Measurements from ENCODE around the gene CDA. TPM values are rescaled to one million over a fixed set of nuclear protein-coding genes. Genes with fewer than 3 reads are reported as not detected.
A peak's percentile ranks its signal among the peaks of the same experiment; 100 is the strongest.

CDA gene
- total and polyA plus RNA-seq, 2 of the 8 experiments (the other 6 are each of a cell fraction or from before 2014, with no cell fraction given) = 4.4 to 11.3 TPM

- Histone ChIP-seq H2AK5ac (ENCODE audit: low read depth, low read length) (peak overlapping the region; percentile 17; the same call in 1 of the 2 replicates), H3K9me3 (ENCODE audit: insufficient read depth in 2 of 2, low read depth in 1 of 2, low read length in 1 of 2) (peaks cover 7 to 9% of the 10 kb centered on the region in 2 experiments; a peak in 1 of 4 replicates), H3K4me2 (ENCODE audit: insufficient read depth in 1 of 2, low read depth in 2 of 2, low read length in 2 of 2) (no peak overlapping the region), H3K4me1 (replicated peaks in 1 of 4; ENCODE audit: control insufficient read depth in 3 of 4, insufficient read depth in 4 of 4, low read length in 3 of 4) (peaks cover 0 to 7% (median 0%) of the 10 kb centered on the region in 4 experiments; a peak in 2 of 7 replicates), H3K36me3 (ENCODE audit: control insufficient read depth in 2 of 4, insufficient read depth in 4 of 4, low read length in 3 of 4) (peaks cover 0 to 2% (median 0%) of the 10 kb centered on the region in 4 experiments; a peak in 1 of 8 replicates), H4K20me1 (replicated peaks in 1 of 2; ENCODE audit: control insufficient read depth in 1 of 2, insufficient read depth in 2 of 2, low read length in 2 of 2) (no peaks in the 10 kb centered on the region), H2BK12ac (ENCODE audit: low read depth, low read length) (peak overlapping the region; percentile 76; the same call in 1 of the 2 replicates), H4K91ac (replicated peaks; ENCODE audit: insufficient read length, low read length) (peak overlapping the region; percentile 82), H3K23ac (ENCODE audit: insufficient read length) (no peak overlapping the region), H2BK120ac (replicated peaks; ENCODE audit: low read depth, low read length) (peak overlapping the region; percentile 14), H3K4me3 (ENCODE audit: extremely low read depth in 1 of 4, insufficient read depth in 2 of 4, low read depth in 3 of 4, low read length in 4 of 4) (no peak overlapping the region), H3K14ac (ENCODE audit: insufficient read length) (no peak overlapping the region), H2BK15ac (ENCODE audit: low read length) (peak overlapping the region; percentile 95; the same call in 1 of the 2 replicates), H3K27ac (ENCODE audit: low read depth, low read length) (no peak overlapping the region), H3K18ac (ENCODE audit: extremely low read depth, low read length) (no peak overlapping the region), H3K79me1 (ENCODE audit: low read depth, low read length) (no peaks in the 10 kb centered on the region), H3K9ac (replicated peaks in 1 of 4; ENCODE audit: extremely low read depth in 1 of 4, low read depth in 3 of 4, low read length in 3 of 4) (no peak overlapping the region), H3K27me3 (replicated peaks in 1 of 4; ENCODE audit: control insufficient read depth in 3 of 4, extremely low read depth in 1 of 4, insufficient read depth in 3 of 4, low read length in 3 of 4) (peaks cover 0 to 5% (median 0%) of the 10 kb centered on the region in 4 experiments; a peak in 2 of 7 replicates), H2AFZ (ENCODE audit: low read length) (0 out of 2 replicates have a peak overlapping the region, but pooled peaks have one; percentile 33), H2BK20ac (ENCODE audit: low read length) (no peak overlapping the region; the same call in 1 of the 2 replicates), H3K23me2 (ENCODE audit: low read depth, low read length) (peaks cover 5% of the 10 kb centered on the region; the same call in 1 of the 2 replicates), H3K56ac (replicated peaks; ENCODE audit: insufficient read length, low read depth, low read length) (no peak overlapping the region), H3K4ac (replicated peaks; ENCODE audit: insufficient read length, low read depth, low read length) (no peak overlapping the region), H2BK5ac (ENCODE audit: low read depth, low read length) (no peak overlapping the region), H3K79me2 (ENCODE audit: control insufficient read depth in 1 of 2, insufficient read depth in 2 of 2, low read length in 2 of 2) (no peaks in the 10 kb centered on the region), H4K8ac (ENCODE audit: extremely low read depth, insufficient read depth, low read length) (no peak overlapping the region), H4K5ac (ENCODE audit: insufficient read length, low read depth, low read length) (no peak overlapping the region)
- POLR2A ChIA-PET (ENCODE audit: partially characterized antibody) = interaction anchor here (0.7 to 1.5 kb wide), 4 partner anchors 8 to 45 kb away, joined by 3 read pairs; no protein-coding TSS in a partner anchor
- WGBS, 2 experiments (ENCODE audit: extremely low coverage in 1 of 2, insufficient coverage in 1 of 2, insufficient read length in 1 of 2, insufficient replicate concordance in 2 of 2, low coverage in 1 of 2, low lambda C conversion rate in 2 of 2, missing lambda C conversion rate in 1 of 2) = 97% methylated on average over 3 of the region's 3 CpGs; no CpG with 5 or more reads in 1 of the 2 experiments
- TF ChIP-seq FOSL1 (IDR thresholded peaks at IDR 0.05; ENCODE audit: insufficient read depth, low read depth, low read length) = no peak
- no peak for TF ChIP-seq RBBP5 (IDR thresholded peaks at IDR 0.05; ENCODE audit: borderline replicate concordance, low read depth, low read length)
- no peak for TF ChIP-seq ASH2L (IDR thresholded peaks at IDR 0.05; ENCODE audit: low read length)
- no peak for TF ChIP-seq SIN3A (conservative IDR thresholded peaks at IDR 0.05 in 1 of 2, IDR thresholded peaks at IDR 0.05 in 1 of 2; ENCODE audit: low read depth in 1 of 2, low read length in 2 of 2)
- TF ChIP-seq SUZ12 (IDR thresholded peaks at IDR 0.05; ENCODE audit: low read length) = no peak
- TF ChIP-seq KDM5A (IDR thresholded peaks at IDR 0.05; ENCODE audit: low read length) = no peak
- no peak for TF ChIP-seq TAF7 (optimal IDR thresholded peaks at IDR 0.05; ENCODE audit: borderline replicate concordance, low read depth, low read length)
- TF ChIP-seq KDM1A (IDR thresholded peaks at IDR 0.05; ENCODE audit: borderline replicate concordance, low read length) = no peak
- TF ChIP-seq MAFK (IDR thresholded peaks at IDR 0.05; ENCODE audit: low read depth, low read length) = no peak
- TF ChIP-seq POLR2A (IDR thresholded peaks at IDR 0.05; ENCODE audit: control extremely low read depth in 1 of 2, low read depth in 2 of 2, low read length in 2 of 2) = no peak
- CTCF ChIA-PET (ENCODE audit: partially characterized antibody) = interaction anchor here (0.7 to 5.8 kb wide), 32 partner anchors 8 to 1406 kb away, joined by 3 to 47 read pairs (median 6); partner anchors contain the start of genes CDA, DDOST, FAM43B and MUL1
- DNase-seq (ENCODE audit: low read depth in 1 of 2, low spot score in 2 of 2) (no peak), FAIRE-seq (no peak)
These were observed 43.5 kb downstream of the CDA start for GRCh38 chr1:20632386-20632785.

Data from H1 (cell line).